H9 (cell line): ENCODE results near the gene MLIP. TPM values are rescaled to one million over a fixed set of nuclear protein-coding genes. Genes with fewer than 3 reads are reported as not detected.

ENCODE experiments used
- DNase-seq: peaks from one replicate; pipeline ENCODE4 v3.0.0-alpha.2; 2017
- H2AFZ ChIP-seq: one replicate; pipeline ENCODE4 v1.6.1; 2013; ENCODE audit warnings: mild to moderate bottlenecking, low read length, control low read depth, moderate library complexity
- H2AK5ac ChIP-seq: 2 replicates; pipeline ENCODE4 v1.6.1; 2013; ENCODE audit warnings: low read length, control low read depth, mixed read lengths; ENCODE audit not compliant: insufficient read length
- H2BK120ac ChIP-seq: one replicate; pipeline ENCODE4 v1.6.1; 2013; ENCODE audit warnings: low read depth, mild to moderate bottlenecking, low read length, control low read depth, inconsistent platforms; ENCODE audit not compliant: poor library complexity, severe bottlenecking
- H2BK12ac ChIP-seq: 2 replicates; pipeline ENCODE4 v1.6.1; 2013; ENCODE audit warnings: low read length, control low read depth, mixed read lengths, low read depth; ENCODE audit not compliant: insufficient read length
- H2BK15ac ChIP-seq: 2 replicates; pipeline ENCODE4 v1.6.1; 2013; ENCODE audit warnings: low read depth, low read length, control low read depth
- H2BK20ac ChIP-seq: one replicate; pipeline ENCODE4 v1.6.1; 2013; ENCODE audit warnings: low read depth, mild to moderate bottlenecking, low read length, control low read depth, inconsistent platforms; ENCODE audit not compliant: poor library complexity, severe bottlenecking
- H2BK5ac ChIP-seq: 2 replicates; pipeline ENCODE4 v1.6.1; 2013; ENCODE audit warnings: low read length, control low read depth, mixed read lengths; ENCODE audit not compliant: insufficient read length
- H3K14ac ChIP-seq: 2 replicates; pipeline ENCODE4 v1.6.1; 2013; ENCODE audit warnings: low read length, control low read depth; ENCODE audit not compliant: insufficient read depth
- H3K18ac ChIP-seq: 2 replicates; pipeline ENCODE4 v1.6.1; 2013; ENCODE audit warnings: low read depth, mild to moderate bottlenecking, mixed read lengths, low read length, control low read depth; ENCODE audit not compliant: insufficient read length
- H3K23ac ChIP-seq: 2 replicates; pipeline ENCODE4 v1.6.1; 2013; ENCODE audit warnings: low read length, control low read depth, mixed read lengths, low read depth; ENCODE audit not compliant: insufficient read length
- H3K23me2 ChIP-seq: 2 replicates; pipeline ENCODE4 v1.6.1; 2013; ENCODE audit warnings: low read depth, mild to moderate bottlenecking, mixed read lengths, low read length, control low read depth; ENCODE audit not compliant: insufficient read length, poor library complexity, severe bottlenecking
- H3K27ac ChIP-seq: 2 replicates; pipeline ENCODE4 v1.5.1; 2013; ENCODE audit warnings: low read length, control low read depth, mixed read lengths, low read depth; ENCODE audit not compliant: insufficient read length
- H3K27me3 ChIP-seq: 2 replicates; pipeline ENCODE4 v1.6.1; 2013; ENCODE audit warnings: low read length, control low read depth, inconsistent platforms; ENCODE audit not compliant: insufficient read depth
- H3K4ac ChIP-seq: 2 replicates; pipeline ENCODE4 v1.6.1; 2013; ENCODE audit warnings: low read depth, mild to moderate bottlenecking, control low read depth, inconsistent platforms, low read length, moderate library complexity
- H3K4me1 ChIP-seq: 2 replicates; pipeline ENCODE4 v1.6.1; 2013; ENCODE audit warnings: low read length, control low read depth, inconsistent platforms; ENCODE audit not compliant: insufficient read depth
- H3K4me2 ChIP-seq: 2 replicates; pipeline ENCODE4 v1.6.1; 2013; ENCODE audit warnings: low read length, control low read depth, mixed read lengths; ENCODE audit not compliant: insufficient read length, insufficient read depth
- H3K56ac ChIP-seq: 2 replicates; pipeline ENCODE4 v1.6.1; 2013; ENCODE audit warnings: low read depth, mild to moderate bottlenecking, mixed read lengths, low read length, control low read depth; ENCODE audit not compliant: insufficient read length
- H3K79me1 ChIP-seq: 2 replicates; pipeline ENCODE4 v1.6.1; 2013; ENCODE audit warnings: low read depth, mild to moderate bottlenecking, moderate library complexity, low read length, control low read depth, inconsistent platforms; ENCODE audit not compliant: insufficient read depth, poor library complexity, severe bottlenecking
- H3K79me2 ChIP-seq: 2 replicates; pipeline ENCODE4 v1.6.1; 2013; ENCODE audit warnings: low read length, control low read depth, inconsistent platforms; ENCODE audit not compliant: insufficient read depth
- H3K9ac ChIP-seq: 2 replicates; pipeline ENCODE4 v1.6.1; 2013; ENCODE audit warnings: low read length, control low read depth, mixed read lengths; ENCODE audit not compliant: insufficient read length; ENCODE audit errors: extremely low read depth
- H3K9me3 ChIP-seq: one replicate; pipeline ENCODE4 v1.6.1; 2013; ENCODE audit warnings: low read depth, low read length, inconsistent platforms; ENCODE audit not compliant: control insufficient read depth
- H3T11ph ChIP-seq: one replicate; pipeline ENCODE4 v1.6.1; 2013; ENCODE audit warnings: mild to moderate bottlenecking, low read length, control low read depth, inconsistent platforms
- H4K20me1 ChIP-seq: one replicate; pipeline ENCODE4 v1.6.1; 2013; ENCODE audit not compliant: control insufficient read depth, insufficient read length, insufficient read depth
- H4K5ac ChIP-seq: 2 replicates; pipeline ENCODE4 v1.6.1; 2013; ENCODE audit warnings: low read depth, mild to moderate bottlenecking, mixed read lengths, low read length, control low read depth; ENCODE audit not compliant: insufficient read length
- H4K8ac ChIP-seq: replicated peaks from 2 replicates; pipeline ENCODE4 v1.6.1; 2013; ENCODE audit warnings: low read length, control low read depth, mixed read lengths, low read depth; ENCODE audit not compliant: insufficient read length
- H4K91ac ChIP-seq: 2 replicates; pipeline ENCODE4 v1.6.1; 2013; ENCODE audit warnings: low read depth, mild to moderate bottlenecking, moderate library complexity, mixed read lengths, low read length, control low read depth; ENCODE audit not compliant: insufficient read length
- H3K27ac Mint-ChIP-seq, 3 experiments: 2 replicates in 2 of 3; 3 replicates in 1 of 3; pipeline ENCODE4 v1.8.0; 2020 to 2021; ENCODE audit warnings: mixed read lengths in 3 of 3, mild to moderate bottlenecking in 1 of 3, moderate library complexity in 1 of 3
- H3K27me3 Mint-ChIP-seq: 2 replicates; pipeline ENCODE4 v1.8.0; 2021; ENCODE audit warnings: low read depth, mild to moderate bottlenecking, moderate library complexity, mixed read lengths
- H3K36me3 Mint-ChIP-seq, 3 experiments: 2 replicates in 2 of 3; 3 replicates in 1 of 3; pipeline ENCODE4 v1.8.0; 2020 to 2021; ENCODE audit warnings: low read depth in 3 of 3, mixed read lengths in 3 of 3; ENCODE audit not compliant: insufficient read depth in 1 of 3
- H3K4me1 Mint-ChIP-seq, 2 experiments: 2 replicates each; pipeline ENCODE4 v1.8.0; 2020; ENCODE audit warnings: mixed read lengths in 2 of 2
- H3K4me3 Mint-ChIP-seq, 2 experiments: 2 replicates in 1 of 2; 3 replicates in 1 of 2; pipeline ENCODE4 v1.8.0; 2020 to 2021; ENCODE audit warnings: mild to moderate bottlenecking in 2 of 2, mixed read lengths in 2 of 2, moderate library complexity in 1 of 2
- H3K9me3 Mint-ChIP-seq, 2 experiments: 2 replicates in 1 of 2; 3 replicates in 1 of 2; pipeline ENCODE4 v1.8.0; 2020; ENCODE audit warnings: mild to moderate bottlenecking in 2 of 2, mixed read lengths in 2 of 2, moderate library complexity in 1 of 2
- WGBS: extraction: QIAGEN DNeasy Blood & Tissue Kit; methylation state at CpG from one replicate; pipeline ENCODE4 v1.1.7; 2013; ENCODE audit warnings: missing lambda C conversion rate, low lambda C conversion rate, mixed read lengths; ENCODE audit not compliant: insufficient read length; ENCODE audit errors: extremely low coverage; 5-methylcytosine and 5-hydroxymethylcytosine counted together
- total RNA-seq: library from RNA; stranded (reverse); gene quantifications from 2 replicates; pipeline ENCODE4 v1.2.1, GENCODE V29; 2021
- TF ChIP-seq, protein P1 (sequence below): fragments of 200-600 bp; sonication (generic); conservative IDR thresholded peaks from 3 replicates; pipeline ENCODE4 v1.8.0; 2021; ENCODE audit warnings: antibody characterized with exemption, mild to moderate bottlenecking

Gene MLIP
- total RNA-seq, 1 experiment from 2014 or later, result not detected

- Histone ChIP-seq H3K27ac (no peak overlapping the region), H3K79me1 (no peaks in the 10 kb centered on the region), H2AFZ (no peak overlapping the region), H3K9me3 (no peaks in the 10 kb centered on the region), H2BK20ac (no peak overlapping the region), H2BK5ac (no peak overlapping the region), H3K56ac (no peak overlapping the region), H4K91ac (no peak overlapping the region), H3K27me3 (no peaks in the 10 kb centered on the region), H3K23me2 (no peaks in the 10 kb centered on the region), H3K79me2 (no peaks in the 10 kb centered on the region), H4K5ac (no peak overlapping the region), H3K4me2 (no peak overlapping the region), H4K8ac (no peak overlapping the region), H2BK120ac (no peak overlapping the region), H3K4me1 (no peaks in the 10 kb centered on the region), H2BK12ac (no peak overlapping the region), H3K4ac (no peak overlapping the region), H4K20me1 (no peaks in the 10 kb centered on the region), H3K14ac (no peak overlapping the region), H3K23ac (no peak overlapping the region), H2BK15ac (no peak overlapping the region), H2AK5ac (no peak overlapping the region), H3K9ac (no peak overlapping the region), H3K18ac (no peak overlapping the region), H3T11ph (no peak overlapping the region)
- Mint-ChIP-seq H3K27ac (no peak overlapping the region), H3K27me3 (no peaks in the 10 kb centered on the region), H3K36me3 (no peaks in the 10 kb centered on the region), H3K4me1 (peaks cover 3 to 8% of the 10 kb centered on the region in 2 experiments; a peak in 3 of 4 replicates), H3K4me3 (no peak overlapping the region), H3K9me3 (no peaks in the 10 kb centered on the region)
- WGBS, result no CpG with 5 or more reads among the region's 5 CpGs
- no peak for DNase-seq
- TF ChIP-seq, protein P1, sequence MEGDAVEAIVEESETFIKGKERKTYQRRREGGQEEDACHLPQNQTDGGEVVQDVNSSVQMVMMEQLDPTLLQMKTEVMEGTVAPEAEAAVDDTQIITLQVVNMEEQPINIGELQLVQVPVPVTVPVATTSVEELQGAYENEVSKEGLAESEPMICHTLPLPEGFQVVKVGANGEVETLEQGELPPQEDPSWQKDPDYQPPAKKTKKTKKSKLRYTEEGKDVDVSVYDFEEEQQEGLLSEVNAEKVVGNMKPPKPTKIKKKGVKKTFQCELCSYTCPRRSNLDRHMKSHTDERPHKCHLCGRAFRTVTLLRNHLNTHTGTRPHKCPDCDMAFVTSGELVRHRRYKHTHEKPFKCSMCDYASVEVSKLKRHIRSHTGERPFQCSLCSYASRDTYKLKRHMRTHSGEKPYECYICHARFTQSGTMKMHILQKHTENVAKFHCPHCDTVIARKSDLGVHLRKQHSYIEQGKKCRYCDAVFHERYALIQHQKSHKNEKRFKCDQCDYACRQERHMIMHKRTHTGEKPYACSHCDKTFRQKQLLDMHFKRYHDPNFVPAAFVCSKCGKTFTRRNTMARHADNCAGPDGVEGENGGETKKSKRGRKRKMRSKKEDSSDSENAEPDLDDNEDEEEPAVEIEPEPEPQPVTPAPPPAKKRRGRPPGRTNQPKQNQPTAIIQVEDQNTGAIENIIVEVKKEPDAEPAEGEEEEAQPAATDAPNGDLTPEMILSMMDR, result no peak
Measured at GRCh38 chr6:54125493-54125892, 14.2 kb downstream of the MLIP start.
